ENCODE measurements around the gene RGS10.

The RGS10 gene

DNA sequence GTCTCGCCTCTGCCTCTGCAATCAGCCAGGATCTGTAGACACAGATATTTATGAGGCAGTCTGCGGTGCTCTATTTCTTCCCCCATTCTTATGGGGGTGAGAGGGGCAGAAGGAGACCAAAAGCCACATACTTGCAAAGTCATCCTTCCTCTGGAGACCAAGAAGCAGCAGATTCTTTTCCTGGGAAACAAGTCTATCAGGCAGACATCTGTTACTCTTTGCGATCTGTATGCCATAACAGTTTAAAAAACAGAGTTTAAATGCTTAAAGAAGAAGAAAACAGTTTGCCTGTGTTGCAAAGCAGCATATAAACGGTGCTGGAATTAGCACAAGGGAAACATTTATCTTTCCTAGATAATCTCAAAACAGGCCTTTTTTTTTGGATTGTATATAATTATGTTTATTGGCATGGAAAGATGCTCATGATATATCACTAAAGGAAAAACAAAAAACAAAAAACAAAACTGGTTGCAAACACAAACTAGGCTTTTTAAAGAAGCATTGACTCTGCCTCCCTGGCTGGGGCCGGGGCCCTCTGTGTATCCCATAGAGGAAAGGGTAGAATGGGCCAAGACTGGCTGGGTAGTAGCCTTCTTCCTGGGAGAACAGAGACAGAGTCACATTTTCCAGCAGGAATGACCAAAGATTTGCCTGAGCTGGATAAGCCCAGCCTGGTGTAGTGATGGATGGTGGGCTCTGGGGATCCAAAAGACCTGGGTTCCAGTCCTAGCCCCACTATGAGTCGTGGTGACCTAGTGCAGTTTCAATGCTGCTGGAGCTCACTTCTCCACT lies 50.4 kb downstream of the RGS10 start:
- no peak for DNase-seq (ENCODE audit: low read depth)
- TF ChIP-seq CTCF (IDR thresholded peaks at IDR 0.05; ENCODE audit: control insufficient read depth, extremely low read depth, insufficient read depth) = no peak
- H3K4me3 ChIP-seq (ENCODE audit: low read depth, low read length) = no peak overlapping the region

- no peak for DNase-seq (ENCODE audit: low read depth)
Observed at GRCh38 chr10:119489991-119490326, 52.6 kb downstream of the RGS10 start.

DNA sequence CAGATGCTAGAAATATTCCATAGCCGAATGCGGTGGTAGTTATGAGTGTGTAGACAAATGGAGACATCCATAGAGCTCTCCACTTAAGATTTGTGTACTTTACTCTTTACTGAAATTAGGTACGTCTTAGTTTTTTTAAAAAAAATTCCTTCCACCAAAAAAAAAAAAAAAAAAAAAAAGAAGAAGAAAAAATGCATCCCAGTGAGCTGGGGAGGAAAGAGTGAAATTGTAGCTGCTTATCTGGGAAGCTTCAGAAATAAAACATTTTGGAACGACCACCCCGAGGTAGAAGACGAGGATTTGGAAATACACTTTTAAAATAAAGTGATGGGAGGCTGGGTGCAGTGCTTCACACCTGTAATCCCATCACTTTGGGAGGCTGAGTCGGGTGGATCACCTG lies 53.8 kb downstream of the RGS10 start:
- no peak overlapping the region for H3K4me3 ChIP-seq (ENCODE audit: low read depth, low read length)
- DNase-seq (ENCODE audit: low read depth) = no peak
- no peak for TF ChIP-seq CTCF (IDR thresholded peaks at IDR 0.05; ENCODE audit: control insufficient read depth, extremely low read depth, insufficient read depth)

More at GRCh38 chr10:119489991-119490326, 52.6 kb downstream of the RGS10 start:
- H3K4me3 ChIP-seq (ENCODE audit: low read depth, low read length) = no peak overlapping the region
- TF ChIP-seq CTCF (IDR thresholded peaks at IDR 0.05; ENCODE audit: control insufficient read depth, extremely low read depth, insufficient read depth) = no peak

GRCh38 chr10:119483839-119484238 lies 58.7 kb downstream of the RGS10 start:
- DNase-seq (ENCODE audit: low read depth) = no peak
- no peak for TF ChIP-seq CTCF (IDR thresholded peaks at IDR 0.05; ENCODE audit: control insufficient read depth, extremely low read depth, insufficient read depth)
- no peak overlapping the region for H3K4me3 ChIP-seq (ENCODE audit: low read depth, low read length)

GRCh38 chr10:119483001-119483400 lies 59.5 kb downstream of the RGS10 start:
- no peak for TF ChIP-seq CTCF (IDR thresholded peaks at IDR 0.05; ENCODE audit: control insufficient read depth, extremely low read depth, insufficient read depth)
- DNase-seq (ENCODE audit: low read depth) = no peak
- no peak overlapping the region for H3K4me3 ChIP-seq (ENCODE audit: low read depth, low read length)

DNA sequence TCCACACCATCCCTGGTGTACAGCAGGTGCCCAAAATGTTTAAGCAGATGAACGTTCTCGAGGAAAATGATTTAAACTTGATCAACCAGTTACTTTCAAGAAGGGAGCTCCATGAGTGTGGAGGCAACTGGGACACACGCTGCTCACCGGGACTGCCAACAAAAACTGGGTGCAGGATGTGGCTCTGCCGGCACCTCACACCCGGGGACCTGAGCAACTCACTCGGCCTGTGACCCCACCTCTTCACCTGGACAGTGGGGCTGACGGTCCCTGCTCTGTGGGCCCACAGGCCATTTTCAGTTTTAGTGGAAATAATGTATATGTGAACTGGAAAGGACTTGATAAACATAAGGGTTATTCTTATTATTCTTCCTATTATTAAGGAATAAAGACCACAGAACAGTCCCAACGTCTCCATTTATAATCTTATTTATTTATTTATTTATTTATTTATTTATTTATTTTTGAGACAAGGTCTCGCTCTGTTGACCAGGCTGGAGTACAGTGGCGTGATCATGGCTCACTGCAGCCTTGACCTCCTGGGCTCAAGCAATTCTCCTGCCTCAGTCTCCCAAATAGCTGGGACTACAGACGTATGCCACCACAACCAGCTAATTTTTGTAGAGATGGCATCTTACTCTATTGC lies 60.6 kb downstream of the RGS10 start:
- TF ChIP-seq CTCF (IDR thresholded peaks at IDR 0.05; ENCODE audit: control insufficient read depth, extremely low read depth, insufficient read depth) = no peak
- no peak overlapping the region for H3K4me3 ChIP-seq (ENCODE audit: low read depth, low read length)
- no peak for DNase-seq (ENCODE audit: low read depth)
